ENCODE results near the gene GNS.
A peak's percentile ranks its signal among the peaks of the same experiment; 100 is the strongest.
"Not testable (repeated sequence)": the region's sequence is repeated elsewhere in the genome, so short reads cannot be mapped to it uniquely, and the experiment has no call there.

GNS gene

DNA sequence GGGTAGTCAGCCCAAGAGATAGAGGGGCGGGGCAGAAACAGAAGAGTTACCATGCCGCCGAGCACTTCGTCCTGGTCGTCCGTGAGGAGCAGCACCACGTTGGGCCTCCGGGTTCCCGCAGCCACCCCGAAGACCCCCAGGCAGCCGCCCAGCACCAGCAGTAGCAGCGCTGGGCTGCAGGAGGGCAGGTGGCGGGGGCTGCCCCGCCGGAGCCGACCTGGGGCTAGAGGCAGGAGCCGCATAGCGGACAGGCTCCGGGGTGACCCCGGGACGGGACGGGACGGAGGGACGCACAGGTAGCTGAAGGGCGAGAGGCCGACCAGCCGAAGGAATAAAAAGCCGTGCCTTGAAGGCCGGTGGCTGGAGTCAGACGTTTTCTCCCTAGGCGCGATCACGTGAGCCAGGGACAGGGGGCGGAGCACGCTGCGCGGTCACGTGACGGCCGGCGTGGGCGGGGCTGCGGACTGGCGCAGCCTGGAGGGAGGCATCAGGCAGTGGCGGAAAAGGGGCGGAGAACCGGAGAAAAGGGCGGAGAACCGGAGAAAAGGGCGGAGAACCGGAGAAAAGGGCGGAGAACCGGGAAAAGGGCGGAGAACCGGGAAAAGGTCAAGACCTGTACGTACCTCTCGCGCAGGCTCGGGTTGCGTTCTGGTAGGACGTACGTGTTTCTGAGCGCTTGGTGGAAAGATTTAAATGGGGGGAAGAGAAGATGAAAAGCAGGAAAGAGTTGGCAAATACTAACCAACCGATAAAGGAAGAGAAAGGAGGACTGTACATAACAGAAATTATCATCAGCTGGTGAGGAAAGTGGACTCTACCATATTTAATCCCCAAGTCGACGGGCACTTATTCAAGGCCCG lies at the start of gene GNS:
Gene GNS (minus strand): TSS at position 372 of the 860 bp plus-strand sequence. CDS start 130 bp downstream, at position 242.
- no peak for TF ChIP-seq ZNF274 (IDR thresholded peaks at IDR 0.05; ENCODE audit: low read depth, low read length)
- H3K4me3 ChIP-seq (ENCODE audit: low read length) = peak within 1 kb of the TSS; percentile 75

DNA sequence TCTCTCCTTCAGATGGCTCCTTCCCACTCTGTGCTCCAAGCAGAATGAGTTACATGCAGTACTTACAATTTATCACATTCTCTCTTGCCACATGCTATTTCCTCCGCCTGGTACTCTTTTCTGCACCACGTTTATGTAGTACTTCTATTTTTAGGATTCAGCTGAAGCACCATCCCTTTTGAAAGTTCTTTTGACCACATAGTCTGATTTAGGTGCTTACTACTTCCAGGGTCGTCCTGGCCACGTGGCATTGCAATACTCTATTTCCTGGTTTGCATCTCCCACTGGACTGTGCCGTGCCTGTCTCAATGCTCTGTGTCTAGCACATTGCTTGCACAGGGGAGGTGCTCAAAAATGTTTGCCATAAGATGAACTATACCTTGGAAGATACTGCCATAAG lies 48.9 kb upstream of the GNS start:
- TF ChIP-seq ZNF274 (IDR thresholded peaks at IDR 0.05; ENCODE audit: low read depth, low read length) = no peak
- H3K4me3 ChIP-seq (ENCODE audit: low read length) = no peak overlapping the region; the same call in 1 of the 2 replicates

DNA sequence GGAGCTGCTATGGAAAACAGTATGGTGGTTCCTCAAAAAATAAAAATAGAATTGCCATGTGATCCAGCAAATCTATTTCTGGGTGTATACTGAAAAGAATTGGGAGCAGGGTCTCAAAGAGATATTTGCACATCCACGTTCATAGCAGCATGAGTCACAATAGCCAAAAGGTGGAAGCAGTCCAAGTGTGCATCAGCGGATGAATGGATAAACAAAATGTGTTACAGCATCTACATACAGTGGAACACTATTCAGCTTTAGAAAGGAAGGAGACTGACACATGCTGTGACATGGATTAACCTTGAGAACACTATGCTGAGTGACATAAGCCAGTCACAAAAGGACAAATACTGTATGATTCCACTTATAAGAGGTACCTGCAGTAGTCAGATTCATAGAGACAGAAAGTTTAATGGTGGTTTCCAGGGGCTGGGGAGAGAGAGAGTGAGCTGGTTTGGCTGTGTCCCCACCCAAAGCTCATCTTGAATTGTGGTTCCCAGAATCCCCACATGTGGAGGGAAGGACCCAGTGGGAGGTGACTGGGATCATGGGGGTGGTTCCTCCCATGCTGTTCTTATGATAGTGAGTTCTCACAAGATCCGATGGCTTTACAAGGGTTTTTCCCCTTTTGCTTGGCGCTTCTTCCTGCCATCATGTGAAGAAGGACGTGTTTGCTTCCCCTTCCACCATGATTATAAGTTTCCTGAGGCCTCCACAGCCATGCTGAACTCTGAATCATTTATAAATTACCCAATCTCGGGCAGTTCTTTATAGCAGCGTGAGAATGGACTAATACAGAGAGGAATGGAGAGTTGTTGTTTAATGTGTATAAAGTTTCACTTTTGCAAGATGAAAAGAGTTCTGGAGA lies 47.6 kb upstream of the GNS start:
- no peak for TF ChIP-seq ZNF274 (IDR thresholded peaks at IDR 0.05; ENCODE audit: low read depth, low read length)
- no peak overlapping the region for H3K4me3 ChIP-seq (ENCODE audit: low read length)

DNA sequence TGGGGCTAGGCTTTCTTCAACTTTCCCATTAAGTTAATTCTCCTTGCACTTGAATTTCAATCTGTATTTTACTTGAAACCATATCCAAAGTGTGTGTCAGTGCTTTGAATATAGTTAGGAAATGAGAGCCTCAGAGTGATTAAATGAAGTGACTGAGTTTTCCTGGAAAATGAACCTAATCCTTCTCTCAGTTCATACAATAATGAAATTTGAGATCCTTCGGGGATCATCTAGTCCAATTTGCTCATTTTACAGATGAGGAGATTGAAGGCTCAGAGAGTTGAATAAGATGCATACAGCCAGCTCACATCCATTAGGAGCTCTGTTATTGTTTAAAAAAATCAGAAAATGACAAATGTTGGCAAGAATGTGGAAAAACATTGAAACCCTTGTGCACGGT lies 47.0 kb upstream of the GNS start:
- no peak for TF ChIP-seq ZNF274 (IDR thresholded peaks at IDR 0.05; ENCODE audit: low read depth, low read length)
- no peak overlapping the region for H3K4me3 ChIP-seq (ENCODE audit: low read length)

DNA sequence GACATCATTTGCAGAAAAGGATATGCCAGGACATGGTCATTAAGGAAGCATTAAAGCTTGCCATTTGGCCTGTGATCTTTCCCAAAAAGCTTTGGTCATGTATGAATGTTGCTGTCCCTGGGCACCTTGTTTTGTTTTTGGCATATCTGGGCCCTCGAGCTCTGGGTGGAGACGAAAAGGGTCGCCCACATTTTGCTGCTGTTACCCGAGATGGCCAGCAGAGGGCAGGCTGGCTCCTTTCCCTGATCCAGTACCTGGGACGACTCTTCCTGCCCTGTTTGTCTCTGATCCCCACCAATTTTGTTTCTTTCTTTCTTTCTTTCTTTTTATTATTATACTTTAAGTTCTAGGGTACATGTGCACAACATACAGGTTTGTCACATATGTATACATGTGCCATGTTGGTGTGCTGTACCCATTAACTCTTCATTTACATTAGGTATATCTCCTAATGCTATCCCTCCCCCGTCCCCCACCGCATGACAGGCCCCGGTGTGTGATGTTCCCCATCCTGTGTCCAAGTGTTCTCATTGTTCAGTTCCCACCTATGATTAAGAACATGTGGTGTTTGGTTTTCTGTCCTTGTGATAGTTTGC lies 43.1 kb upstream of the GNS start:
- H3K4me3 ChIP-seq (ENCODE audit: low read length) = not testable (repeated sequence)

DNA sequence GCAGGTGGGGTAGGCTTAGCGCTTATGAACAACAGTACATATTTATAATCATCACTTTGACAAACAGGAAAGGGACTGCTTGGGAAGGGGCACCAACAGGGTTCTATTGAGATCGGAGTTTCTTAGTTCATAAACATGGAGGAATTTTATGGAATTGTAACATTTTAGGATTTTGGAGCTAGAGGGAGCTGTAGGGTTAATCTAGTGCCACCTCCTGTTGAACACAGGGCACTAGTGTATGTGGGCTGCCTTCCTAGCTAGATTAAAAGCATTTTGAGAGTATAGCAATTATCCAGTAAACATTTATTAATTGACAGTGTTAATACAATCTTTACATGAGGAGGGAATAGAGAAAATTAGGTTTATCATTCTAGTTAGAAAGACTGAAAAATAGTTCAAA lies 42.2 kb upstream of the GNS start:
- H3K4me3 ChIP-seq (ENCODE audit: low read length) = no peak overlapping the region
- no peak for TF ChIP-seq ZNF274 (IDR thresholded peaks at IDR 0.05; ENCODE audit: low read depth, low read length)

DNA sequence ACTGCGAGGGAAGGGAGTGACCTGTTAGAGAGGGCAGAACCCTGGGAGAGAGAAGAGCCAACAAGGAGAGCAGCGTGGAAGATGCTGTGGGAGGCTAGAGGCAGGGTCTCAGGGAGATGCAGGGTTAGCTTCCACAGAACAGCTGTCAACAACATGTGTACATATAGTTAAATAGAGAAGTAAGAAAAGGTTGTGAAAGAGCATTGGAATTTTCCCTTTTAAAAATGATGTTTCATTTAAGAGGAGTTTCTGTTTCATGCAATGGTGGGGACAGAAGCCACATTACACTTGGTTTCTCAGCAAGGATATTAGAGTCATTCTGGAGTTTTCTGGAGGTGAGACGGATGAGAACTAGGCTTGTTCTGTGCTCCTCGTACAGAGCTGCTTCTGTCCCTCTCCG lies 41.4 kb upstream of the GNS start:
- TF ChIP-seq ZNF274 (IDR thresholded peaks at IDR 0.05; ENCODE audit: low read depth, low read length) = no peak
- H3K4me3 ChIP-seq (ENCODE audit: low read length) = no peak overlapping the region

DNA sequence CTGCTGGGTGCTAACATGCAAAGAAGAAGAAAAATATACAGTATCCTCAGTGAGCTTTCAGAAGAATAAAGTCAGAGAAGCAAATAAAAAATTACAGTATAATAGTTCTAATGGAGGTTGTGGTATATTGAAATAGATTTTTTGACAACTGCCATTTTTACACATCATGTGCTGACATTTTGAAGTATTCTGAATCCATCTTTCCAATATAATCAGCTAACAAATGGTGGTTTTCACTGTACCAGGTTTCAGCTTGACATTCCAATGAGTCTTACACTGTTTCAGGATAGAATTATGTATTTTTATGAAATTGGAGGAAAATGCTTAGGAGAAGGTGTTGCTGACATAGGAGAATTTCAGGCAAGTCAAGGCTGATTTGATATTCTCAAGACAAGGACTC lies 39.0 kb upstream of the GNS start:
- H3K4me3 ChIP-seq (ENCODE audit: low read length) = no peak overlapping the region
- no peak for TF ChIP-seq ZNF274 (IDR thresholded peaks at IDR 0.05; ENCODE audit: low read depth, low read length)

DNA sequence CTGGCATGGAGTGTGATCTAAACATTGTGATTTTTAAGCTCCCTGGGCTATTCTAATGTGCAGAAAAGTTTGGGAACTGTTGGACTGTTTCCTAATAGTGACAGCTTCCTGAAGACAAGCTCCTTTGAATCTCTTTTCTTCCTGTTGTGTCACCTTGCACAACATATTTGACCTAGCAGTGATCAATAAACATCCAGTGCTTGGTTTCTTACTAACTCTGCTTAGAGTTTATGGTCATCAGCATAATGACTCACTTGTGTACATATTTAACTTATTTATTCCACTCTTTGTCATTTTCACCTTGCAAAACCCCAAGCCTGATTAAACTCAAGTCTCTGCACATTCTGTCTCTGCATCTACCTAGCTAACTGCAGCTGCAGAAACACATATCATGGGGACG lies 38.0 kb upstream of the GNS start:
- no peak overlapping the region for H3K4me3 ChIP-seq (ENCODE audit: low read length)
- no peak for TF ChIP-seq ZNF274 (IDR thresholded peaks at IDR 0.05; ENCODE audit: low read depth, low read length)

DNA sequence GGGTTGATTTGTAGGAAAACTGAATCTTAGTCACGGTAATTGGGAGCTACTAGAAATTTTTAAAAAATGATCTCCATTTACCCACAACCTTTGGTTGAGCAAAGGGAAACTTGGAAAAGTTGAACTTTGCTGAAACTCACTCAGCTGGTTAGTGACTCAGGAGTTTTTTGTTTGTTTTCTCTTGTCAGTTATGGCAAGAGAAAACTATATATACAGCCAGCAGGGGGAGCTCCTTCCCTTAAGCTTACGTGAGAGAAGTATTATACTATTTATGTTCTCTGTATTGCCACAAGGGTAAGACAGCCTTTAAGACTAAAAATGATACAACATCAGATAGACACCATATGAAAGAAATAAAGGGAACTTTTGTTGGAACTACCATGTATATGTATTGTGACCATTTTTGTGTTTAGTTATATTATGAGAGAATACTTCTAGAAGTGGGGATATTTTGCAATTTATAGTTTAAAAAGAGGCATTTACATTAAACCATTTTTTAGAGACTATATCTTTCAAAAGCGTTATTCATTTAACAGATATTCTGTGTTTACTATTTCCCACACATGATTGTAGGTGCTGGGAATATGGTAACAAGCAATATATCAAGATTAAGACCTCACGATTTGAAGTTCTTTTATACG lies 37.1 kb upstream of the GNS start:
- no peak for TF ChIP-seq ZNF274 (IDR thresholded peaks at IDR 0.05; ENCODE audit: low read depth, low read length)
- H3K4me3 ChIP-seq (ENCODE audit: low read length) = no peak overlapping the region

DNA sequence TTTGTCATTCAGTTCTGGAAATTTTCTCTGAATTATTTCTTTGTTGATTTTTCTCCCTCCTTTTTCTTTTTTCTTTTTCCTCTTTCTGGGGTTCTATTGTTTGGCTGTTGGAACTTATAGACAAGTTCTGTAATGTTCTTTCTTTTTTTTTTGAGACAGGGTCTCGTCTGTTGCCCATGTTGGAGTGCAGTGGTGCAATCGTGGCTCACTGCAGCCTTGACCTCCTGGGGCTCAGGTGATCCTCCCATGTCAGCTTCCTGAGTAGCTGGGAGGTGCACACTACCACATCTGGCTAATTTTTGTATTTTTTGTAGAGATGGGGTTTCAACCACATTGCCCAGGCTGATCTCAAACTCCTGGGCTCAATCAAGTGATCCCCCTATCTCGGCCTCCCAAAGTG lies 35.1 kb upstream of the GNS start:
- no peak overlapping the region for H3K4me3 ChIP-seq (ENCODE audit: low read length)
- TF ChIP-seq ZNF274 (IDR thresholded peaks at IDR 0.05; ENCODE audit: low read depth, low read length) = no peak

DNA sequence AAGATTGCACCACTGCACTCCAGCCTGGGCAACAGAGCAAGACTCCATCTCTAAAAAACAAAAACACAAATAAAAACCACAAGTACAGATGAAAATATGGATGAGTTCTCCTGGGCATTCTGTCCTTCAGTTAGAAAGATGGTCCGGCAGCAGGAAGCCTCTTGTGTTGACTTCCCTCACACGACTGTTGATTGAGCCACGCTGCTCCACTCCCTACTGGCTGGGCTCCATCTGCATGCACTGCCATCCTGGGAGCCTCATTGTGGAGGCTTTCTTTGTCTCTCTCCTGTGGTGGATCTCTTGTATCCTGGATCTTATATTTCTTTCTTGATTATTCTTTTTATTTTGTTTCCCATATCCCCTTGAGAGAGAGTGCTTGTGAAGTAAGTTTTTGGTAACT lies 34.4 kb upstream of the GNS start:
- no peak overlapping the region for H3K4me3 ChIP-seq (ENCODE audit: low read length)
- TF ChIP-seq ZNF274 (IDR thresholded peaks at IDR 0.05; ENCODE audit: low read depth, low read length) = no peak

DNA sequence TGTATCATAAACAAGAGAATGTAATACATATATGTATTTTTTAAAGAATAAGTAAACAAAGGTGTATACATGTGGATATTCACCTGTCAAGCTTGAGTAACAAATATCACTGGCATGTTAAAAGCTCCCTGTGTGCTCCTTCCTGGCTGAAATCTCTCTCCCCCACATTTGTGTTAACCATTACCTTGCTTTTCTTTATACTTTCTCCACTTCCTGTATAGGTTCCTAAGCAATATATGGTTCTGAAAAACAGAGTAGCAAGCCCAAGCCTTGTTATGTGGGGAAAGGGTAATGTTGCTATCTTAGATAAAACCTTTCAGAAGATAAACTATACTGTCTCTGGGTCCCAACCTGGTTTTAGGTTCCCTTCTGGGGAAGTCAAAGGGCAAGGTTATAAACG lies 32.9 kb upstream of the GNS start:
- no peak for TF ChIP-seq ZNF274 (IDR thresholded peaks at IDR 0.05; ENCODE audit: low read depth, low read length)
- no peak overlapping the region for H3K4me3 ChIP-seq (ENCODE audit: low read length)

DNA sequence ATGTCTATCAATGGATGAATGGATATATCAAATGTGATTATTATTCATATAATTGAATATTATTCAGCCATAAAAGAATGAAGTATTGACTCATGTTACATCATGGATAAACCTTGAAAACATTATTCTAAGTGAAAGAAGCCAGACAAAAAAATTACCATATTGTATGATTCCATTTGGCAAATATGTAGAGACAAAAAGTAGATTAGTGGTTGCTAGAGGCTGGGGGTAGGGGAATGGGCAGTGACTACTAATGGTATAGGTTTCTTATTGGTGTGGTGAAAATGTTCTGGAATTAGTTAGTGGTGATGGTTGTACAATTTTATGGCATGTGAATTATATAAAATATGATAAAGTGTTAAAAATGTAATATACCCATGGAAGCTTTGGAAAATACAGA lies 31.8 kb upstream of the GNS start:
- TF ChIP-seq ZNF274 (IDR thresholded peaks at IDR 0.05; ENCODE audit: low read depth, low read length) = no peak

More for the DNA sequence above, 31.8 kb upstream of the GNS start:
- H3K4me3 ChIP-seq (ENCODE audit: low read length) = no peak overlapping the region
